HG03159 (cell line): ENCODE results near the gene SLC7A5.
"Not testable (repeated sequence)": the region's sequence is repeated elsewhere in the genome, so short reads cannot be mapped to it uniquely, and the experiment has no call there.

Source experiments
- ATAC-seq: cut with Tn5 transposase; IDR thresholded peaks from one replicate; pipeline ENCODE4 v1.9.1; 2021; ENCODE audit warnings: mild to moderate bottlenecking, moderate library complexity; ENCODE audit not compliant: unreplicated experiment

Gene SLC7A5

GRCh38 chr16:87889762-87890161 lies 20.5 kb upstream of the SLC7A5 start:
- ATAC-seq = not testable (repeated sequence)

GRCh38 chr16:87888346-87888745 lies 19.0 kb upstream of the SLC7A5 start:
- not testable (repeated sequence) for ATAC-seq

- ATAC-seq = not testable (repeated sequence)
These were observed 18.6 kb upstream of the SLC7A5 start for GRCh38 chr16:87887931-87888330.

- ATAC-seq = not testable (repeated sequence)
These were observed 16.2 kb upstream of the SLC7A5 start for GRCh38 chr16:87885371-87885967.

GRCh38 chr16:87882436-87883019 lies 13.2 kb upstream of the SLC7A5 start:
- ATAC-seq = no peak

GRCh38 chr16:87881324-87882200 lies 12.3 kb upstream of the SLC7A5 start:
- no peak for ATAC-seq

- ATAC-seq = no peak
These were observed 10.9 kb upstream of the SLC7A5 start for GRCh38 chr16:87880117-87880696.

GRCh38 chr16:87879411-87880013 lies 10.2 kb upstream of the SLC7A5 start:
- not testable (repeated sequence) for ATAC-seq

- no peak for ATAC-seq
These were observed 9.4 kb upstream of the SLC7A5 start for GRCh38 chr16:87878704-87879103.

GRCh38 chr16:87877942-87878507 lies 8.7 kb upstream of the SLC7A5 start:
- ATAC-seq = no peak

- ATAC-seq = no peak
These were observed 5.5 kb upstream of the SLC7A5 start for GRCh38 chr16:87874639-87875427.

- not testable (repeated sequence) for ATAC-seq
These were observed 1.3 kb upstream of the SLC7A5 start for GRCh38 chr16:87870418-87871291.

GRCh38 chr16:87869879-87870417 lies 641 bp upstream of the SLC7A5 start:
- not testable (repeated sequence) for ATAC-seq

GRCh38 chr16:87868254-87869029 lies 865 bp downstream of the SLC7A5 start:
- peak; percentile 39 for ATAC-seq

GRCh38 chr16:87865902-87866555 lies 3.3 kb downstream of the SLC7A5 start:
- not testable (repeated sequence) for ATAC-seq

GRCh38 chr16:87864331-87864989 lies 4.8 kb downstream of the SLC7A5 start:
- no peak for ATAC-seq

- not testable (repeated sequence) for ATAC-seq
These were observed 6.0 kb downstream of the SLC7A5 start for GRCh38 chr16:87863327-87863635.
